H1 (cell line): ENCODE results near the gene SHANK2. TPM values are rescaled to one million over a fixed set of nuclear protein-coding genes. Genes with fewer than 3 reads are reported as not detected.

Experiments
- CTCF ChIA-PET: fragments of 300-600 bp; sonication (Branson Sonifier 250); formaldehyde crosslinking; loops from one replicate; lab custom pipeline; 2021; ENCODE audit not compliant: partially characterized antibody; lab: Charles Lee
- POLR2A ChIA-PET: fragments of 300-600 bp; sonication (Branson Sonifier 250); formaldehyde crosslinking; loops from one replicate; lab custom pipeline; 2021; ENCODE audit warnings: inconsistent platforms; ENCODE audit not compliant: partially characterized antibody; lab: Charles Lee
- DNase-seq, 2 experiments: peaks; one replicate each; pipeline versions ENCODE4 v3.0.0 to v3.0.0-alpha.2; 2010 to 2022; ENCODE audit warnings: low spot score in 2 of 2, low read depth in 1 of 2, mixed read lengths in 1 of 2
- FAIRE-seq: peaks from 2 replicates; lab custom pipeline; 2011; peaks lifted over from hg19 to GRCh38; lab: Jason Lieb, UNC
- H2AFZ ChIP-seq: 2 replicates; pipeline ENCODE4 v1.8.1; 2012; ENCODE audit warnings: low read length, inconsistent platforms
- H2AK5ac ChIP-seq: 2 replicates; pipeline ENCODE4 v1.6.1; 2013; ENCODE audit warnings: low read depth, low read length
- H2BK120ac ChIP-seq: replicated peaks from 2 replicates; pipeline ENCODE3; 2013; ENCODE audit warnings: low read depth, low read length, inconsistent platforms
- H2BK12ac ChIP-seq: 2 replicates; pipeline ENCODE4 v1.6.1; 2013; ENCODE audit warnings: low read depth, low read length
- H2BK15ac ChIP-seq: 2 replicates; pipeline ENCODE4 v1.6.1; 2013; ENCODE audit warnings: low read length
- H2BK20ac ChIP-seq: 2 replicates; pipeline ENCODE4 v1.6.1; 2013; ENCODE audit warnings: low read length
- H2BK5ac ChIP-seq: 2 replicates; pipeline ENCODE4 v1.6.1; 2013; ENCODE audit warnings: low read depth, low read length
- H3K14ac ChIP-seq: 2 replicates; pipeline ENCODE4 v1.6.1; 2013; ENCODE audit warnings: inconsistent platforms; ENCODE audit not compliant: insufficient read length
- H3K18ac ChIP-seq: 2 replicates; pipeline ENCODE4 v1.6.1; 2013; ENCODE audit warnings: low read length; ENCODE audit errors: extremely low read depth
- H3K23ac ChIP-seq: 2 replicates; pipeline ENCODE4 v1.6.1; 2013; ENCODE audit warnings: inconsistent platforms; ENCODE audit not compliant: insufficient read length
- H3K23me2 ChIP-seq: 2 replicates; pipeline ENCODE4 v1.6.1; 2013; ENCODE audit warnings: low read depth, low read length
- H3K27ac ChIP-seq: 2 replicates; pipeline ENCODE4 v1.6.1; 2011; ENCODE audit warnings: low read depth, low read length, inconsistent platforms
- H3K27me3 ChIP-seq, 4 experiments: replicated peaks in 1 of 4; 1 replicate in 1 of 4; 2 replicates in 3 of 4; pipeline versions ENCODE4 v1.6.1 to v1.8.1; 2011 to 2013; ENCODE audit warnings: low read length in 3 of 4, mild to moderate bottlenecking in 3 of 4, inconsistent platforms in 2 of 4, mixed read lengths in 2 of 4, moderate library complexity in 1 of 4; ENCODE audit not compliant: control insufficient read depth in 3 of 4, insufficient read depth in 3 of 4; ENCODE audit errors: extremely low read depth in 1 of 4
- H3K36me3 ChIP-seq, 4 experiments: 2 replicates each; pipeline versions ENCODE4 v1.6.1 to v1.8.1; 2011 to 2013; ENCODE audit warnings: mild to moderate bottlenecking in 4 of 4, low read length in 3 of 4, moderate library complexity in 2 of 4, control low read depth in 1 of 4, inconsistent platforms in 1 of 4; ENCODE audit not compliant: insufficient read depth in 4 of 4, control insufficient read depth in 2 of 4
- H3K4ac ChIP-seq: replicated peaks from 2 replicates; pipeline ENCODE3; 2013; ENCODE audit warnings: low read length, low read depth, mixed read lengths, inconsistent platforms; ENCODE audit not compliant: insufficient read length
- H3K4me1 ChIP-seq, 4 experiments: replicated peaks in 1 of 4; 1 replicate in 1 of 4; 2 replicates in 3 of 4; pipeline versions ENCODE4 v1.6.1 to v1.8.1; 2011 to 2013; ENCODE audit warnings: low read length in 3 of 4, inconsistent platforms in 2 of 4, mixed read lengths in 1 of 4; ENCODE audit not compliant: insufficient read depth in 4 of 4, control insufficient read depth in 3 of 4
- H3K4me2 ChIP-seq, 2 experiments: 2 replicates each; pipeline versions ENCODE4 v1.6.1 to v1.8.1; 2011 to 2013; ENCODE audit warnings: low read depth in 2 of 2, low read length in 2 of 2, control low read depth in 1 of 2, inconsistent platforms in 1 of 2, mild to moderate bottlenecking in 1 of 2; ENCODE audit not compliant: insufficient read depth in 1 of 2
- H3K4me3 ChIP-seq, 4 experiments: fragments of 200-600, 300-600 bp in 1 of 4; sonication (generic), shearing (Covaris generic), sonication (Bioruptor Twin) in 1 of 4; 2 replicates each; pipeline versions ENCODE4 v1.5.1 to v1.8.1; 2011 to 2016; ENCODE audit warnings: low read length in 4 of 4, low read depth in 3 of 4, control low read depth in 2 of 4, inconsistent platforms in 2 of 4, mild to moderate bottlenecking in 2 of 4, mixed read lengths in 1 of 4, moderate library complexity in 1 of 4; ENCODE audit not compliant: insufficient read depth in 2 of 4; ENCODE audit errors: extremely low read depth in 1 of 4
- H3K56ac ChIP-seq: replicated peaks from 2 replicates; pipeline ENCODE3; 2013; ENCODE audit warnings: low read depth, mild to moderate bottlenecking, mixed read lengths, low read length, inconsistent platforms; ENCODE audit not compliant: insufficient read length
- H3K79me1 ChIP-seq: 2 replicates; pipeline ENCODE4 v1.6.1; 2013; ENCODE audit warnings: low read depth, low read length, control low read depth
- H3K79me2 ChIP-seq, 2 experiments: 2 replicates each; pipeline versions ENCODE4 v1.6.1 to v1.8.1; 2012 to 2013; ENCODE audit warnings: low read length in 2 of 2, mild to moderate bottlenecking in 2 of 2, inconsistent platforms in 1 of 2; ENCODE audit not compliant: insufficient read depth in 2 of 2, control insufficient read depth in 1 of 2
- H3K9ac ChIP-seq, 4 experiments: replicated peaks in 1 of 4; 1 replicate in 1 of 4; 2 replicates in 3 of 4; pipeline versions ENCODE4 v1.6.1 to v1.8.1; 2011 to 2013; ENCODE audit warnings: low read depth in 3 of 4, low read length in 3 of 4, control low read depth in 2 of 4, mild to moderate bottlenecking in 2 of 4, moderate library complexity in 2 of 4, inconsistent platforms in 1 of 4; ENCODE audit errors: extremely low read depth in 1 of 4
- H3K9me3 ChIP-seq, 2 experiments: 2 replicates each; pipeline versions ENCODE4 v1.6.1 to v1.8.1; 2012 to 2013; ENCODE audit warnings: mild to moderate bottlenecking in 2 of 2, moderate library complexity in 2 of 2, control low read depth in 1 of 2, inconsistent platforms in 1 of 2, low read depth in 1 of 2, low read length in 1 of 2, mixed read lengths in 1 of 2; ENCODE audit not compliant: insufficient read depth in 2 of 2
- H4K20me1 ChIP-seq, 2 experiments: replicated peaks in 1 of 2; 2 replicates each; pipeline versions ENCODE3 to v1.8.1; 2011 to 2013; ENCODE audit warnings: inconsistent platforms in 2 of 2, low read length in 2 of 2, mild to moderate bottlenecking in 1 of 2; ENCODE audit not compliant: insufficient read depth in 2 of 2, control insufficient read depth in 1 of 2
- H4K5ac ChIP-seq: 2 replicates; pipeline ENCODE4 v1.6.1; 2013; ENCODE audit warnings: low read length, low read depth, mixed read lengths, inconsistent platforms; ENCODE audit not compliant: insufficient read length
- H4K8ac ChIP-seq: 2 replicates; pipeline ENCODE4 v1.8.0; 2013; ENCODE audit warnings: mild to moderate bottlenecking, moderate library complexity, low read length, inconsistent platforms; ENCODE audit not compliant: insufficient read depth; ENCODE audit errors: extremely low read depth
- H4K91ac ChIP-seq: replicated peaks from 2 replicates; pipeline ENCODE3; 2013; ENCODE audit warnings: low read length, mixed read lengths, inconsistent platforms; ENCODE audit not compliant: insufficient read length
- WGBS, 2 experiments: shearing (Covaris generic) in 1 of 2; methylation state at CpG; one replicate each; pipeline versions ENCODE4 v1.1.6 to v1.1.7; 2013 to 2015; ENCODE audit warnings: low lambda C conversion rate in 2 of 2, mixed read lengths in 2 of 2, inconsistent platforms in 1 of 2, low coverage in 1 of 2, missing lambda C conversion rate in 1 of 2; ENCODE audit not compliant: insufficient replicate concordance in 2 of 2, insufficient coverage in 1 of 2, insufficient read length in 1 of 2; ENCODE audit errors: extremely low coverage in 1 of 2, missing lambda C conversion rate in 1 of 2; 5-methylcytosine and 5-hydroxymethylcytosine counted together
- polyA plus RNA-seq, 7 experiments: library from polyadenylated mRNA; depleted of rRNA in 3 of 7; stranded (reverse) in 5 of 7; unstranded in 2 of 7; fragments of >200 nt in 5 of 7; fragments of 200-250 nt in 2 of 7; gene quantifications; 1 replicate in 5 of 7; 2 replicates in 1 of 7; 4 replicates in 1 of 7; pipeline versions ENCODE4 v1.2.1 to v1.2.3, GENCODE V29; 2011 to 2013; ENCODE audit warnings: missing spikeins in 2 of 7, mixed read lengths in 2 of 7
- total RNA-seq: library from RNA; stranded (reverse); fragmentation: NEBNext Ultra II Directional; extraction: Animal tissue kit (Norgen Biotek cat#: 25700); gene quantifications from 2 replicates; pipeline ENCODE4 v1.2.1, GENCODE V29; 2021

Gene SHANK2
- total and polyA plus RNA-seq, 2 of the 8 experiments (the other 6 are each of a cell fraction or from before 2014, with no cell fraction given) = 10.1 to 54.2 TPM

GRCh38 chr11:71202598-71202944, 49.8 kb downstream of the SHANK2 start:
- Histone ChIP-seq H4K20me1 (peaks cover 15 to 27% of the 10 kb centered on the region in 2 experiments), H2BK5ac (no peak overlapping the region), H2BK120ac (no peak overlapping the region), H4K5ac (no peak overlapping the region), H3K27me3 (no peaks in the 10 kb centered on the region), H4K91ac (no peak overlapping the region), H4K8ac (no peak overlapping the region), H3K4ac (no peak overlapping the region), H3K27ac (no peak overlapping the region), H3K18ac (no peak overlapping the region), H3K4me1 (peaks cover 0 to 13% (median 5%) of the 10 kb centered on the region in 4 experiments; a peak in 5 of 7 replicates), H3K4me3 (no peak overlapping the region), H2BK12ac (no peak overlapping the region), H3K14ac (no peak overlapping the region), H3K23ac (no peak overlapping the region), H3K56ac (no peak overlapping the region), H2AFZ (no peak overlapping the region), H3K79me1 (peaks cover 21% of the 10 kb centered on the region), H3K9me3 (no peaks in the 10 kb centered on the region), H3K79me2 (peaks cover 0 to 73% of the 10 kb centered on the region in 2 experiments; a peak in 2 of 4 replicates), H3K36me3 (peaks cover 0 to 2% (median 0%) of the 10 kb centered on the region in 4 experiments; a peak in 2 of 8 replicates), H3K9ac (no peak overlapping the region), H2BK20ac (no peak overlapping the region), H3K23me2 (no peaks in the 10 kb centered on the region), H2BK15ac (no peak overlapping the region), H2AK5ac (no peak overlapping the region), H3K4me2 (no peak overlapping the region)
- 91% methylated on average over 5 of the region's 5 CpGs; no CpG with 5 or more reads in 1 of the 2 experiments for WGBS, 2 experiments
- ChIA-PET POLR2A (no interaction called here), CTCF (interaction anchor here (0.8 kb wide), 1 partner anchor 21 kb away, joined by 3 read pairs; no protein-coding TSS in a partner anchor)
- DNase-seq = no peak
- no peak for FAIRE-seq
